IMR-90 (cell line): ENCODE results near the gene FGF3. TPM values are rescaled to one million over a fixed set of nuclear protein-coding genes. Genes with fewer than 3 reads are reported as not detected.

Source experiments
- ATAC-seq: fragments of 200-7000 bp; cut with Tn5 transposase; 2 replicates; pipeline ENCODE4 v1.9.1; 2020; ENCODE audit warnings: low read depth, mild to moderate bottlenecking, moderate library complexity
- BruUV-seq: library from RNA; stranded (reverse); fragments of 400-500 nt; replicated peaks from 2 replicates; lab custom pipeline; 2021; lab: Mats Ljungman, UMichigan
- CTCF ChIA-PET: fragments of 300-600 bp; formaldehyde crosslinking; extraction: SDS; loops from one replicate; lab custom pipeline; 2021; ENCODE audit warnings: antibody characterized with exemption; lab: Yijun Ruan, JAX
- POLR2A ChIA-PET: fragments of 300-600 bp; sonication (Branson Sonifier 250); formaldehyde crosslinking; loops from one replicate; lab custom pipeline; 2022; ENCODE audit warnings: antibody characterized with exemption; ENCODE audit not compliant: unreplicated experiment; lab: Charles Lee
- DNase-seq: peaks from one replicate; pipeline ENCODE4 v3.0.0; 2013
- H2AFZ ChIP-seq: replicated peaks from 2 replicates; pipeline ENCODE3; 2013; ENCODE audit warnings: low read length, mild to moderate bottlenecking; ENCODE audit not compliant: poor library complexity
- H2AK5ac ChIP-seq: 2 replicates; pipeline ENCODE4 v1.6.1; 2013; ENCODE audit warnings: low read depth, low read length, inconsistent platforms
- H2AK9ac ChIP-seq: replicated peaks from 2 replicates; pipeline ENCODE3; 2013; ENCODE audit warnings: mild to moderate bottlenecking, low read depth, low read length, moderate library complexity; ENCODE audit not compliant: poor library complexity
- H2BK120ac ChIP-seq: 2 replicates; pipeline ENCODE4 v1.6.1; 2013; ENCODE audit warnings: low read depth, low read length, inconsistent platforms
- H2BK15ac ChIP-seq: 3 replicates; pipeline ENCODE4 v1.6.1; 2013; ENCODE audit warnings: low read depth, low read length, inconsistent platforms
- H2BK20ac ChIP-seq: 2 replicates; pipeline ENCODE4 v1.6.1; 2013; ENCODE audit warnings: low read depth, mild to moderate bottlenecking, inconsistent platforms, low read length, moderate library complexity
- H2BK5ac ChIP-seq: 2 replicates; pipeline ENCODE4 v1.6.1; 2013; ENCODE audit warnings: mild to moderate bottlenecking, low read depth, low read length, inconsistent platforms; ENCODE audit not compliant: poor library complexity, severe bottlenecking
- H3K14ac ChIP-seq: replicated peaks from 2 replicates; pipeline ENCODE4 v1.6.1; 2013; ENCODE audit warnings: low read depth, low read length, inconsistent platforms
- H3K18ac ChIP-seq: 2 replicates; pipeline ENCODE4 v1.6.1; 2013; ENCODE audit warnings: low read depth, low read length, control low read depth
- H3K23ac ChIP-seq: 2 replicates; pipeline ENCODE4 v1.6.1; 2013; ENCODE audit warnings: low read depth, low read length, inconsistent platforms
- H3K27ac ChIP-seq: 2 replicates; pipeline ENCODE4 v1.5.1; 2013; ENCODE audit warnings: mild to moderate bottlenecking, control low read depth, low read length; ENCODE audit not compliant: insufficient read depth
- H3K27me3 ChIP-seq: 2 replicates; pipeline ENCODE4 v1.6.1; 2013; ENCODE audit warnings: low read length; ENCODE audit not compliant: control insufficient read depth, insufficient read depth
- H3K36me3 ChIP-seq: 2 replicates; pipeline ENCODE4 v1.6.1; 2013; ENCODE audit warnings: low read length, mixed read lengths; ENCODE audit not compliant: control insufficient read depth, insufficient read depth
- H3K4ac ChIP-seq: 2 replicates; pipeline ENCODE4 v1.6.1; 2013; ENCODE audit warnings: low read depth, low read length, inconsistent platforms
- H3K4me1 ChIP-seq: 2 replicates; pipeline ENCODE4 v1.6.1; 2013; ENCODE audit warnings: low read length, mixed read lengths; ENCODE audit not compliant: control insufficient read depth, insufficient read depth
- H3K4me2 ChIP-seq: 2 replicates; pipeline ENCODE4 v1.6.1; 2013; ENCODE audit warnings: low read depth, mild to moderate bottlenecking, control low read depth, low read length, moderate library complexity
- H3K4me3 ChIP-seq: 2 replicates; pipeline ENCODE4 v1.5.1; 2013; ENCODE audit warnings: low read depth, mild to moderate bottlenecking, control low read depth, low read length, moderate library complexity; ENCODE audit not compliant: insufficient read depth
- H3K56ac ChIP-seq: 2 replicates; pipeline ENCODE4 v1.6.1; 2013; ENCODE audit warnings: low read length, inconsistent platforms; ENCODE audit not compliant: insufficient read depth; ENCODE audit errors: extremely low read depth
- H3K79me1 ChIP-seq, 2 experiments: 2 replicates each; pipeline ENCODE4 v1.6.1; 2013; ENCODE audit warnings: low read length in 2 of 2, inconsistent platforms in 1 of 2, low read depth in 1 of 2
- H3K9ac ChIP-seq: 2 replicates; pipeline ENCODE4 v1.6.1; 2013; ENCODE audit warnings: low read depth, low read length, control low read depth
- H3K9me1 ChIP-seq: 2 replicates; pipeline ENCODE4 v1.6.1; 2013; ENCODE audit warnings: low read length, inconsistent platforms; ENCODE audit not compliant: insufficient read depth
- H3K9me3 ChIP-seq: 2 replicates; pipeline ENCODE4 v1.6.1; 2013; ENCODE audit warnings: low read length; ENCODE audit not compliant: control insufficient read depth, insufficient read depth
- H4K20me1 ChIP-seq: 2 replicates; pipeline ENCODE4 v1.6.1; 2013; ENCODE audit warnings: low read length, inconsistent platforms; ENCODE audit not compliant: insufficient read depth
- H4K5ac ChIP-seq: 2 replicates; pipeline ENCODE4 v1.6.1; 2013; ENCODE audit warnings: mild to moderate bottlenecking, low read depth, low read length, control low read depth
- H4K8ac ChIP-seq, 2 experiments: 2 replicates each; pipeline ENCODE4 v1.6.1; 2013; ENCODE audit warnings: low read depth in 2 of 2, low read length in 2 of 2, control low read depth in 1 of 2, inconsistent platforms in 1 of 2
- H4K91ac ChIP-seq: 2 replicates; pipeline ENCODE4 v1.6.1; 2013; ENCODE audit warnings: low read depth, low read length, inconsistent platforms; ENCODE audit not compliant: insufficient read depth
- CEBPB ChIP-seq: IDR thresholded peaks from 2 replicates; pipeline ENCODE4 v1.6.1; 2012; ENCODE audit warnings: low read depth, low read length, improper control_type of control experiment
- CHD1 ChIP-seq: IDR thresholded peaks from 2 replicates; pipeline ENCODE4 v1.6.1; 2012; ENCODE audit warnings: low read depth, low read length, improper control_type of control experiment
- FOS ChIP-seq: fragments of 150-350 bp; IDR thresholded peaks from 2 replicates; pipeline ENCODE4 v1.6.1; 2016; ENCODE audit warnings: low read depth, low read length
- MAFK ChIP-seq: IDR thresholded peaks from 2 replicates; pipeline ENCODE4 v1.6.1; 2012; ENCODE audit warnings: low read depth, low read length, improper control_type of control experiment
- MAZ ChIP-seq: IDR thresholded peaks from 2 replicates; pipeline ENCODE4 v1.6.1; 2012; ENCODE audit warnings: low read depth, mild to moderate bottlenecking, low read length, improper control_type of control experiment, moderate library complexity, borderline replicate concordance
- MXI1 ChIP-seq: IDR thresholded peaks from 2 replicates; pipeline ENCODE4 v1.6.1; 2012; ENCODE audit warnings: low read depth, mild to moderate bottlenecking, low read length, moderate library complexity, borderline replicate concordance
- NFE2L2 ChIP-seq: fragments of 150-350 bp; IDR thresholded peaks from 2 replicates; pipeline ENCODE4 v1.6.1; 2016; ENCODE audit warnings: low read depth, mild to moderate bottlenecking, low read length
- POLR2A ChIP-seq: IDR thresholded peaks from 2 replicates; pipeline ENCODE4 v1.6.1; 2012; ENCODE audit warnings: mild to moderate bottlenecking, low read depth, low read length
- RAD21 ChIP-seq: IDR thresholded peaks from 2 replicates; pipeline ENCODE4 v1.6.1; 2012; ENCODE audit warnings: low read length, improper control_type of control experiment
- RCOR1 ChIP-seq: IDR thresholded peaks from 2 replicates; pipeline ENCODE4 v1.6.1; 2012; ENCODE audit warnings: mild to moderate bottlenecking, low read length, improper control_type of control experiment; ENCODE audit not compliant: insufficient replicate concordance
- RFX5 ChIP-seq: IDR thresholded peaks from 2 replicates; pipeline ENCODE4 v1.8.0; 2012; ENCODE audit warnings: low read depth, mild to moderate bottlenecking, low read length, moderate library complexity
- SMC3 ChIP-seq: fragments of 150-350 bp; IDR thresholded peaks from 2 replicates; pipeline ENCODE4 v1.6.1; 2016; ENCODE audit warnings: low read depth, mild to moderate bottlenecking, antibody characterized with exemption, low read length, moderate library complexity
- WGBS, 2 experiments: methylation state at CpG; one replicate each; pipeline versions ENCODE4 v1.1.5 to v1.1.7; 2013; ENCODE audit warnings: missing lambda C conversion rate in 2 of 2; ENCODE audit not compliant: insufficient read length in 1 of 2; ENCODE audit errors: extremely low coverage in 2 of 2; 5-methylcytosine and 5-hydroxymethylcytosine counted together
- dilution Hi-C: fragments of 300-500 bp; cut with HindIII; formaldehyde crosslinking; loops from one replicate; pipeline ENCODE4 v1.14.3; 2018; ENCODE audit warnings: low sequenced_read_pairs; ENCODE audit not compliant: unreplicated experiment
- in situ Hi-C: fragments of 300-500 bp; cut with MboI; formaldehyde crosslinking; loops from 3 replicates; pipeline ENCODE4 v1.14.3; 2019; ENCODE audit warnings: low sequenced_read_pairs, inconsistent platforms, mixed read lengths
- intact Hi-C: fragments of 100-400 bp; cut with micrococcal nuclease; formaldehyde crosslinking; loops from 2 replicates; pipeline ENCODE4 v1.10.0; 2022
- polyA plus RNA-seq, 3 experiments: library from polyadenylated mRNA; depleted of rRNA; stranded (reverse); fragments of >200 nt; gene quantifications; 2 replicates each; pipeline ENCODE4 v1.2.3, GENCODE V29; 2012; ENCODE audit warnings: low replicate concordance in 1 of 3
- total RNA-seq: library from RNA; depleted of rRNA; stranded (reverse); fragments of >200 nt; gene quantifications from 2 replicates; pipeline ENCODE4 v1.2.3, GENCODE V29; 2012
- TF ChIP-seq, protein P1 (sequence below): fragments of 150-350 bp; IDR thresholded peaks from 2 replicates; pipeline ENCODE4 v1.6.1; 2017; ENCODE audit warnings: mild to moderate bottlenecking, antibody characterized with exemption, low read length, low read depth
- TF ChIP-seq, protein P2 (sequence below): fragments of 150-350 bp; IDR thresholded peaks from 2 replicates; pipeline ENCODE4 v1.6.1; 2016; ENCODE audit warnings: low read depth, mild to moderate bottlenecking, low read length, moderate library complexity, borderline replicate concordance
- TF ChIP-seq, protein P3 (sequence below): conservative IDR thresholded peaks from 2 replicates; pipeline ENCODE4 v1.5.1; 2012; ENCODE audit warnings: mild to moderate bottlenecking, low read depth, low read length, improper control_type of control experiment

Gene FGF3
- total and polyA plus RNA-seq, 2 of the 4 experiments (the other 2 are of a cell fraction), result not detected

DNA sequence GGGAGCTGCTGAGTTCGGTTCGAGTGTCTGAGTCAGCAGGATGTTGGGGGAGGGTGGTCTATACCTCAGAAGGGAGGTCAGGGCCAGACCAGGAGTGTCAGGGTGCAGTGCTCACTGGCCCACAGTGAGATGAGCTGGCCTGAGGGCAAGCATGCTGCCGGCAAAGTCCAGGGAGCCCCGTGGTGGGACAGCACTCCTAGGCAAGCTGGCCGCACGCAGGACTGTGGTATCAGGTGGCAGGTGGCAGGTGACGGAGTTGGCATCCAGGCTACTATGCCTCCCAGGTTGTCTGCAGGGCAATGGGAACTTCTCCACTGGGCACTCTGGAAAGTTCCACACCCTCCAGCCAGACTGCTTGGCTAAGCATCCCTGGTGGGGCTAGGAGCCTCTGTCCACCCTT, 4.8 kb downstream of the FGF3 start:
- Histone ChIP-seq H2BK15ac (no peak overlapping the region), H3K27me3 (peaks cover 57% of the 10 kb centered on the region), H3K9me3 (no peaks in the 10 kb centered on the region), H3K4me3 (no peak overlapping the region), H3K9me1 (no peaks in the 10 kb centered on the region), H2AFZ (no peak overlapping the region), H4K5ac (no peak overlapping the region), H4K8ac (no peak overlapping the region), H3K14ac (no peak overlapping the region), H3K56ac (no peak overlapping the region), H3K23ac (no peak overlapping the region), H3K18ac (no peak overlapping the region), H3K27ac (no peak overlapping the region), H4K91ac (no peak overlapping the region), H3K9ac (no peak overlapping the region), H4K20me1 (peaks cover 2% of the 10 kb centered on the region; the same call in 1 of the 2 replicates), H3K79me1 (no peaks in the 10 kb centered on the region), H2AK9ac (no peak overlapping the region), H3K4me1 (no peaks in the 10 kb centered on the region; the same call in 1 of the 2 replicates), H3K4ac (no peak overlapping the region), H3K4me2 (no peak overlapping the region), H2AK5ac (no peak overlapping the region), H2BK5ac (no peak overlapping the region), H2BK20ac (no peak overlapping the region), H2BK120ac (no peak overlapping the region), H3K36me3 (no peaks in the 10 kb centered on the region)
- ChIA-PET POLR2A (no interaction called here), CTCF (interaction anchor here (0.5 kb wide), 1 partner anchor 547 kb away, joined by 4 read pairs; no protein-coding TSS in a partner anchor)
- in situ Hi-C loops, result no loop called here
- intact Hi-C loops, result no loop called here
- ATAC-seq, result no peak
- no CpG with 5 or more reads among the region's 7 CpGs for WGBS, 2 experiments
- dilution Hi-C loops, result no loop called here
- DNase-seq, result no peak
- TF ChIP-seq CEBPB, result no peak
- no peak for TF ChIP-seq MAFK
- no peak for TF ChIP-seq POLR2A
- TF ChIP-seq SMC3, result no peak
- TF ChIP-seq, protein P1, sequence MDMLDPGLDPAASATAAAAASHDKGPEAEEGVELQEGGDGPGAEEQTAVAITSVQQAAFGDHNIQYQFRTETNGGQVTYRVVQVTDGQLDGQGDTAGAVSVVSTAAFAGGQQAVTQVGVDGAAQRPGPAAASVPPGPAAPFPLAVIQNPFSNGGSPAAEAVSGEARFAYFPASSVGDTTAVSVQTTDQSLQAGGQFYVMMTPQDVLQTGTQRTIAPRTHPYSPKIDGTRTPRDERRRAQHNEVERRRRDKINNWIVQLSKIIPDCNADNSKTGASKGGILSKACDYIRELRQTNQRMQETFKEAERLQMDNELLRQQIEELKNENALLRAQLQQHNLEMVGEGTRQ, result no peak
- TF ChIP-seq, protein P2, sequence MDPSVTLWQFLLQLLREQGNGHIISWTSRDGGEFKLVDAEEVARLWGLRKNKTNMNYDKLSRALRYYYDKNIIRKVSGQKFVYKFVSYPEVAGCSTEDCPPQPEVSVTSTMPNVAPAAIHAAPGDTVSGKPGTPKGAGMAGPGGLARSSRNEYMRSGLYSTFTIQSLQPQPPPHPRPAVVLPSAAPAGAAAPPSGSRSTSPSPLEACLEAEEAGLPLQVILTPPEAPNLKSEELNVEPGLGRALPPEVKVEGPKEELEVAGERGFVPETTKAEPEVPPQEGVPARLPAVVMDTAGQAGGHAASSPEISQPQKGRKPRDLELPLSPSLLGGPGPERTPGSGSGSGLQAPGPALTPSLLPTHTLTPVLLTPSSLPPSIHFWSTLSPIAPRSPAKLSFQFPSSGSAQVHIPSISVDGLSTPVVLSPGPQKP, result no peak
- no peak for TF ChIP-seq NFE2L2
- no peak for TF ChIP-seq RAD21
- TF ChIP-seq RFX5, result no peak
- TF ChIP-seq RCOR1, result no peak
- no peak for TF ChIP-seq CHD1
- no peak for TF ChIP-seq FOS
- TF ChIP-seq MXI1, result no peak
- TF ChIP-seq, protein P3, sequence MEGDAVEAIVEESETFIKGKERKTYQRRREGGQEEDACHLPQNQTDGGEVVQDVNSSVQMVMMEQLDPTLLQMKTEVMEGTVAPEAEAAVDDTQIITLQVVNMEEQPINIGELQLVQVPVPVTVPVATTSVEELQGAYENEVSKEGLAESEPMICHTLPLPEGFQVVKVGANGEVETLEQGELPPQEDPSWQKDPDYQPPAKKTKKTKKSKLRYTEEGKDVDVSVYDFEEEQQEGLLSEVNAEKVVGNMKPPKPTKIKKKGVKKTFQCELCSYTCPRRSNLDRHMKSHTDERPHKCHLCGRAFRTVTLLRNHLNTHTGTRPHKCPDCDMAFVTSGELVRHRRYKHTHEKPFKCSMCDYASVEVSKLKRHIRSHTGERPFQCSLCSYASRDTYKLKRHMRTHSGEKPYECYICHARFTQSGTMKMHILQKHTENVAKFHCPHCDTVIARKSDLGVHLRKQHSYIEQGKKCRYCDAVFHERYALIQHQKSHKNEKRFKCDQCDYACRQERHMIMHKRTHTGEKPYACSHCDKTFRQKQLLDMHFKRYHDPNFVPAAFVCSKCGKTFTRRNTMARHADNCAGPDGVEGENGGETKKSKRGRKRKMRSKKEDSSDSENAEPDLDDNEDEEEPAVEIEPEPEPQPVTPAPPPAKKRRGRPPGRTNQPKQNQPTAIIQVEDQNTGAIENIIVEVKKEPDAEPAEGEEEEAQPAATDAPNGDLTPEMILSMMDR, result no peak
- no peak for TF ChIP-seq MAZ
- no TSS peak for BruUV-seq
